HG03378 (cell line): ENCODE data around the gene IGF2R.
"Not testable (repeated sequence)": the region's sequence is repeated elsewhere in the genome, so short reads cannot be mapped to it uniquely, and the experiment has no call there.

Experiments
- ATAC-seq: cut with Tn5 transposase; IDR thresholded peaks from one replicate; pipeline ENCODE4 v1.9.1; 2021; ENCODE audit warnings: mild to moderate bottlenecking, moderate library complexity; ENCODE audit not compliant: unreplicated experiment

IGF2R gene

GRCh38 chr6:160092602-160093001 is 123.7 kb downstream of the IGF2R start:
- no peak for ATAC-seq

GRCh38 chr6:160093061-160093460 is 124.2 kb downstream of the IGF2R start:
- ATAC-seq, result no peak

- ATAC-seq, result no peak
Observed at GRCh38 chr6:160093946-160094345, 125.1 kb downstream of the IGF2R start.

GRCh38 chr6:160095146-160095845 is 126.4 kb downstream of the IGF2R start:
- no peak for ATAC-seq

GRCh38 chr6:160101277-160102205 is 132.7 kb downstream of the IGF2R start:
- no peak for ATAC-seq

GRCh38 chr6:160102399-160102798 is 133.5 kb downstream of the IGF2R start:
- ATAC-seq, result no peak

- ATAC-seq, result no peak
Observed at GRCh38 chr6:160102956-160103824, 134.3 kb downstream of the IGF2R start.

- no peak for ATAC-seq
Observed at GRCh38 chr6:160103825-160104100, 134.9 kb downstream of the IGF2R start.

- ATAC-seq, result no peak
Observed at GRCh38 chr6:160104821-160105517, 136.1 kb downstream of the IGF2R start.

- ATAC-seq, result no peak
Observed at GRCh38 chr6:160106010-160106409, 137.1 kb downstream of the IGF2R start.

GRCh38 chr6:160106701-160107100 is 137.8 kb downstream of the IGF2R start:
- no peak for ATAC-seq

GRCh38 chr6:160108077-160108476 is 139.2 kb downstream of the IGF2R start:
- no peak for ATAC-seq

- no peak for ATAC-seq
Observed at GRCh38 chr6:160110586-160111123, 141.8 kb downstream of the IGF2R start.

- ATAC-seq, result no peak
Observed at GRCh38 chr6:160111806-160112205, 142.9 kb downstream of the IGF2R start.

- ATAC-seq, result no peak
Observed at GRCh38 chr6:160112628-160113299, 143.9 kb downstream of the IGF2R start.

GRCh38 chr6:160114536-160114935 is 145.7 kb downstream of the IGF2R start:
- ATAC-seq, result not testable (repeated sequence)

- ATAC-seq, result no peak
Observed at GRCh38 chr6:160115421-160115820, 146.5 kb downstream of the IGF2R start.

GRCh38 chr6:160116411-160116810 is 147.5 kb downstream of the IGF2R start:
- no peak for ATAC-seq

GRCh38 chr6:160117137-160117536 is 148.3 kb downstream of the IGF2R start:
- no peak for ATAC-seq
